Activated CD4-positive, CD25-positive, alpha-beta regulatory T cell treated with anti-CD3 and anti-CD28 coated beads, Interleukin-2, amount 50 U/mL, for 72 hours (primary cell): ENCODE measurements around the gene AFG1L.
"Not testable (repeated sequence)": the region's sequence is repeated elsewhere in the genome, so short reads cannot be mapped to it uniquely, and the experiment has no call there.

Experiments used
- DNase-seq: peaks from one replicate; pipeline ENCODE4 v3.0.0; 2021

The AFG1L gene

GRCh38 chr6:108526739-108527174, 231.9 kb downstream of the AFG1L start:
- DNase-seq = no peak

GRCh38 chr6:108528878-108529277, 234.0 kb downstream of the AFG1L start:
- no peak for DNase-seq

GRCh38 chr6:108531332-108531731, 236.5 kb downstream of the AFG1L start:
- DNase-seq = no peak

GRCh38 chr6:108535114-108535742, 240.4 kb downstream of the AFG1L start:
- DNase-seq = no peak

- DNase-seq = not testable (repeated sequence)
These were observed 241.2 kb downstream of the AFG1L start for GRCh38 chr6:108535920-108536535.

GRCh38 chr6:108541843-108542759, 247.2 kb downstream of the AFG1L start:
- DNase-seq = peak; percentile 60

GRCh38 chr6:108543175-108543940, 248.5 kb downstream of the AFG1L start:
- DNase-seq = no peak

GRCh38 chr6:108544606-108545005, 249.8 kb downstream of the AFG1L start:
- DNase-seq = no peak

- no peak for DNase-seq
These were observed 251.5 kb downstream of the AFG1L start for GRCh38 chr6:108546079-108547049.

- DNase-seq = no peak
These were observed 254.4 kb downstream of the AFG1L start for GRCh38 chr6:108549241-108549640.

GRCh38 chr6:108549741-108550140, 254.9 kb downstream of the AFG1L start:
- DNase-seq = no peak

GRCh38 chr6:108550256-108550655, 255.4 kb downstream of the AFG1L start:
- DNase-seq = no peak

GRCh38 chr6:108555399-108556052, 260.7 kb downstream of the AFG1L start:
- DNase-seq = no peak

GRCh38 chr6:108556250-108556649, 261.4 kb downstream of the AFG1L start:
- DNase-seq = no peak

GRCh38 chr6:108556866-108557493, 262.1 kb downstream of the AFG1L start:
- DNase-seq = no peak

GRCh38 chr6:108557494-108558371, 262.9 kb downstream of the AFG1L start:
- DNase-seq = peak; percentile 69

GRCh38 chr6:108558372-108559096, 263.7 kb downstream of the AFG1L start:
- DNase-seq = peak; percentile 91

- peak; percentile 80 for DNase-seq
These were observed 264.4 kb downstream of the AFG1L start for GRCh38 chr6:108559097-108559883.
